H1 (cell line): ENCODE measurements around the gene TPPP3. TPM values are rescaled to one million over a fixed set of nuclear protein-coding genes. Genes with fewer than 3 reads are reported as not detected.

Experiments used
- CTCF ChIA-PET: fragments of 300-600 bp; sonication (Branson Sonifier 250); formaldehyde crosslinking; loops from one replicate; lab custom pipeline; 2021; ENCODE audit not compliant: partially characterized antibody; lab: Charles Lee
- POLR2A ChIA-PET: fragments of 300-600 bp; sonication (Branson Sonifier 250); formaldehyde crosslinking; loops from one replicate; lab custom pipeline; 2021; ENCODE audit warnings: inconsistent platforms; ENCODE audit not compliant: partially characterized antibody; lab: Charles Lee
- DNase-seq, 2 experiments: peaks; one replicate each; pipeline versions ENCODE4 v3.0.0 to v3.0.0-alpha.2; 2010 to 2022; ENCODE audit warnings: low spot score in 2 of 2, low read depth in 1 of 2, mixed read lengths in 1 of 2
- FAIRE-seq: peaks from 2 replicates; lab custom pipeline; 2011; peaks lifted over from hg19 to GRCh38; lab: Jason Lieb, UNC
- H2AFZ ChIP-seq: 2 replicates; pipeline ENCODE4 v1.8.1; 2012; ENCODE audit warnings: low read length, inconsistent platforms
- H2AK5ac ChIP-seq: 2 replicates; pipeline ENCODE4 v1.6.1; 2013; ENCODE audit warnings: low read depth, low read length
- H2BK120ac ChIP-seq: replicated peaks from 2 replicates; pipeline ENCODE3; 2013; ENCODE audit warnings: low read depth, low read length, inconsistent platforms
- H2BK12ac ChIP-seq: 2 replicates; pipeline ENCODE4 v1.6.1; 2013; ENCODE audit warnings: low read depth, low read length
- H2BK15ac ChIP-seq: 2 replicates; pipeline ENCODE4 v1.6.1; 2013; ENCODE audit warnings: low read length
- H2BK20ac ChIP-seq: 2 replicates; pipeline ENCODE4 v1.6.1; 2013; ENCODE audit warnings: low read length
- H2BK5ac ChIP-seq: 2 replicates; pipeline ENCODE4 v1.6.1; 2013; ENCODE audit warnings: low read depth, low read length
- H3K14ac ChIP-seq: 2 replicates; pipeline ENCODE4 v1.6.1; 2013; ENCODE audit warnings: inconsistent platforms; ENCODE audit not compliant: insufficient read length
- H3K18ac ChIP-seq: 2 replicates; pipeline ENCODE4 v1.6.1; 2013; ENCODE audit warnings: low read length; ENCODE audit errors: extremely low read depth
- H3K23ac ChIP-seq: 2 replicates; pipeline ENCODE4 v1.6.1; 2013; ENCODE audit warnings: inconsistent platforms; ENCODE audit not compliant: insufficient read length
- H3K23me2 ChIP-seq: 2 replicates; pipeline ENCODE4 v1.6.1; 2013; ENCODE audit warnings: low read depth, low read length
- H3K27ac ChIP-seq: 2 replicates; pipeline ENCODE4 v1.6.1; 2011; ENCODE audit warnings: low read depth, low read length, inconsistent platforms
- H3K27me3 ChIP-seq, 4 experiments: replicated peaks in 1 of 4; 1 replicate in 1 of 4; 2 replicates in 3 of 4; pipeline versions ENCODE4 v1.6.1 to v1.8.1; 2011 to 2013; ENCODE audit warnings: low read length in 3 of 4, mild to moderate bottlenecking in 3 of 4, inconsistent platforms in 2 of 4, mixed read lengths in 2 of 4, moderate library complexity in 1 of 4; ENCODE audit not compliant: control insufficient read depth in 3 of 4, insufficient read depth in 3 of 4; ENCODE audit errors: extremely low read depth in 1 of 4
- H3K36me3 ChIP-seq, 4 experiments: 2 replicates each; pipeline versions ENCODE4 v1.6.1 to v1.8.1; 2011 to 2013; ENCODE audit warnings: mild to moderate bottlenecking in 4 of 4, low read length in 3 of 4, moderate library complexity in 2 of 4, control low read depth in 1 of 4, inconsistent platforms in 1 of 4; ENCODE audit not compliant: insufficient read depth in 4 of 4, control insufficient read depth in 2 of 4
- H3K4ac ChIP-seq: replicated peaks from 2 replicates; pipeline ENCODE3; 2013; ENCODE audit warnings: low read length, low read depth, mixed read lengths, inconsistent platforms; ENCODE audit not compliant: insufficient read length
- H3K4me1 ChIP-seq, 4 experiments: replicated peaks in 1 of 4; 1 replicate in 1 of 4; 2 replicates in 3 of 4; pipeline versions ENCODE4 v1.6.1 to v1.8.1; 2011 to 2013; ENCODE audit warnings: low read length in 3 of 4, inconsistent platforms in 2 of 4, mixed read lengths in 1 of 4; ENCODE audit not compliant: insufficient read depth in 4 of 4, control insufficient read depth in 3 of 4
- H3K4me2 ChIP-seq, 2 experiments: 2 replicates each; pipeline versions ENCODE4 v1.6.1 to v1.8.1; 2011 to 2013; ENCODE audit warnings: low read depth in 2 of 2, low read length in 2 of 2, control low read depth in 1 of 2, inconsistent platforms in 1 of 2, mild to moderate bottlenecking in 1 of 2; ENCODE audit not compliant: insufficient read depth in 1 of 2
- H3K4me3 ChIP-seq, 4 experiments: fragments of 200-600, 300-600 bp in 1 of 4; sonication (generic), shearing (Covaris generic), sonication (Bioruptor Twin) in 1 of 4; 2 replicates each; pipeline versions ENCODE4 v1.5.1 to v1.8.1; 2011 to 2016; ENCODE audit warnings: low read length in 4 of 4, low read depth in 3 of 4, control low read depth in 2 of 4, inconsistent platforms in 2 of 4, mild to moderate bottlenecking in 2 of 4, mixed read lengths in 1 of 4, moderate library complexity in 1 of 4; ENCODE audit not compliant: insufficient read depth in 2 of 4; ENCODE audit errors: extremely low read depth in 1 of 4
- H3K56ac ChIP-seq: replicated peaks from 2 replicates; pipeline ENCODE3; 2013; ENCODE audit warnings: low read depth, mild to moderate bottlenecking, mixed read lengths, low read length, inconsistent platforms; ENCODE audit not compliant: insufficient read length
- H3K79me1 ChIP-seq: 2 replicates; pipeline ENCODE4 v1.6.1; 2013; ENCODE audit warnings: low read depth, low read length, control low read depth
- H3K79me2 ChIP-seq, 2 experiments: 2 replicates each; pipeline versions ENCODE4 v1.6.1 to v1.8.1; 2012 to 2013; ENCODE audit warnings: low read length in 2 of 2, mild to moderate bottlenecking in 2 of 2, inconsistent platforms in 1 of 2; ENCODE audit not compliant: insufficient read depth in 2 of 2, control insufficient read depth in 1 of 2
- H3K9ac ChIP-seq, 4 experiments: replicated peaks in 1 of 4; 1 replicate in 1 of 4; 2 replicates in 3 of 4; pipeline versions ENCODE4 v1.6.1 to v1.8.1; 2011 to 2013; ENCODE audit warnings: low read depth in 3 of 4, low read length in 3 of 4, control low read depth in 2 of 4, mild to moderate bottlenecking in 2 of 4, moderate library complexity in 2 of 4, inconsistent platforms in 1 of 4; ENCODE audit errors: extremely low read depth in 1 of 4
- H3K9me3 ChIP-seq, 2 experiments: 2 replicates each; pipeline versions ENCODE4 v1.6.1 to v1.8.1; 2012 to 2013; ENCODE audit warnings: mild to moderate bottlenecking in 2 of 2, moderate library complexity in 2 of 2, control low read depth in 1 of 2, inconsistent platforms in 1 of 2, low read depth in 1 of 2, low read length in 1 of 2, mixed read lengths in 1 of 2; ENCODE audit not compliant: insufficient read depth in 2 of 2
- H4K20me1 ChIP-seq, 2 experiments: replicated peaks in 1 of 2; 2 replicates each; pipeline versions ENCODE3 to v1.8.1; 2011 to 2013; ENCODE audit warnings: inconsistent platforms in 2 of 2, low read length in 2 of 2, mild to moderate bottlenecking in 1 of 2; ENCODE audit not compliant: insufficient read depth in 2 of 2, control insufficient read depth in 1 of 2
- H4K5ac ChIP-seq: 2 replicates; pipeline ENCODE4 v1.6.1; 2013; ENCODE audit warnings: low read length, low read depth, mixed read lengths, inconsistent platforms; ENCODE audit not compliant: insufficient read length
- H4K8ac ChIP-seq: 2 replicates; pipeline ENCODE4 v1.8.0; 2013; ENCODE audit warnings: mild to moderate bottlenecking, moderate library complexity, low read length, inconsistent platforms; ENCODE audit not compliant: insufficient read depth; ENCODE audit errors: extremely low read depth
- H4K91ac ChIP-seq: replicated peaks from 2 replicates; pipeline ENCODE3; 2013; ENCODE audit warnings: low read length, mixed read lengths, inconsistent platforms; ENCODE audit not compliant: insufficient read length
- ASH2L ChIP-seq: fragments of 200-600, 300-600 bp; sonication (generic); IDR thresholded peaks from one replicate; pipeline ENCODE4 v1.7.1; 2017; ENCODE audit warnings: low read length
- CBX8 ChIP-seq: fragments of 300-800, 300-1000 bp; sonication (generic); IDR thresholded peaks from 2 replicates; pipeline ENCODE4 v1.7.1; 2016; ENCODE audit warnings: low read depth, low read length, borderline replicate concordance
- CHD1 ChIP-seq: IDR thresholded peaks from 2 replicates; pipeline ENCODE4 v1.6.1; 2012; ENCODE audit warnings: low read depth, low read length, improper control_type of control experiment
- CTBP2 ChIP-seq: IDR thresholded peaks from 2 replicates; pipeline ENCODE4 v1.7.0; 2011; ENCODE audit warnings: borderline replicate concordance, mild to moderate bottlenecking, moderate library complexity, mixed read lengths, low read length; ENCODE audit not compliant: insufficient read depth, insufficient read length
- HDAC6 ChIP-seq: IDR thresholded peaks from one replicate; pipeline ENCODE4 v1.7.1; 2012; ENCODE audit warnings: low read depth, mild to moderate bottlenecking, inconsistent platforms, low read length, moderate library complexity
- KDM4A ChIP-seq: IDR thresholded peaks from one replicate; pipeline ENCODE4 v1.7.1; 2012; ENCODE audit warnings: low read depth, mild to moderate bottlenecking, moderate library complexity, low read length, inconsistent platforms; ENCODE audit not compliant: severe bottlenecking
- PHF8 ChIP-seq: fragments of 200-600 bp; sonication (generic); conservative IDR thresholded peaks from 2 replicates; pipeline ENCODE4 v1.7.1; 2012; ENCODE audit warnings: low read depth, mild to moderate bottlenecking, inconsistent platforms, low read length, moderate library complexity
- RNF2 ChIP-seq: fragments of 200-900, 300-1000 bp; sonication (generic); IDR thresholded peaks from 2 replicates; pipeline ENCODE4 v1.7.1; 2016; ENCODE audit warnings: borderline replicate concordance, low read depth, mild to moderate bottlenecking, antibody characterized with exemption, low read length; ENCODE audit not compliant: poor library complexity, severe bottlenecking; ENCODE audit errors: missing control alignments
- SP1 ChIP-seq: IDR thresholded peaks from 2 replicates; pipeline ENCODE4 v1.6.1; 2011; ENCODE audit warnings: low read depth, low read length
- WGBS, 2 experiments: shearing (Covaris generic) in 1 of 2; methylation state at CpG; one replicate each; pipeline versions ENCODE4 v1.1.6 to v1.1.7; 2013 to 2015; ENCODE audit warnings: low lambda C conversion rate in 2 of 2, mixed read lengths in 2 of 2, inconsistent platforms in 1 of 2, low coverage in 1 of 2, missing lambda C conversion rate in 1 of 2; ENCODE audit not compliant: insufficient replicate concordance in 2 of 2, insufficient coverage in 1 of 2, insufficient read length in 1 of 2; ENCODE audit errors: extremely low coverage in 1 of 2, missing lambda C conversion rate in 1 of 2; 5-methylcytosine and 5-hydroxymethylcytosine counted together
- polyA plus RNA-seq, 7 experiments: library from polyadenylated mRNA; depleted of rRNA in 3 of 7; stranded (reverse) in 5 of 7; unstranded in 2 of 7; fragments of >200 nt in 5 of 7; fragments of 200-250 nt in 2 of 7; gene quantifications; 1 replicate in 5 of 7; 2 replicates in 1 of 7; 4 replicates in 1 of 7; pipeline versions ENCODE4 v1.2.1 to v1.2.3, GENCODE V29; 2011 to 2013; ENCODE audit warnings: missing spikeins in 2 of 7, mixed read lengths in 2 of 7
- total RNA-seq: library from RNA; stranded (reverse); fragmentation: NEBNext Ultra II Directional; extraction: Animal tissue kit (Norgen Biotek cat#: 25700); gene quantifications from 2 replicates; pipeline ENCODE4 v1.2.1, GENCODE V29; 2021
- TF ChIP-seq, protein P1 (sequence below): IDR thresholded peaks from 2 replicates; pipeline ENCODE4 v1.6.1; 2012; ENCODE audit warnings: inconsistent platforms

TPPP3 gene
- total and polyA plus RNA-seq, 2 of the 8 experiments (the other 6 are each of a cell fraction or from before 2014, with no cell fraction given): 0.77 to 1.0 TPM

GRCh38 chr16:67391424-67392300 is 1.6 kb downstream of the TPPP3 start:
- H3K9me3 ChIP-seq: no peaks in the 10 kb centered on the region
- H3K27ac ChIP-seq: no peak overlapping the region
- no peak overlapping the region for H3K18ac ChIP-seq
- H3K36me3 ChIP-seq: no peaks in the 10 kb centered on the region
- FAIRE-seq: no peak
- H3K23me2 ChIP-seq: no peaks in the 10 kb centered on the region; the same call in 1 of the 2 replicates
- H3K4me1 ChIP-seq: peaks cover 0 to 34% (median 24%) of the 10 kb centered on the region in 4 experiments; a peak in 6 of 7 replicates
- ChIA-PET CTCF (interaction anchor here (1.1 to 32.4 kb wide), 12 partner anchors 7 to 430 kb away, joined by 3 to 476 read pairs (median 6); partner anchors contain the start of genes CES3 and ZDHHC1), POLR2A (interaction anchor here (1.2 kb wide), 1 partner anchor 39 kb away, joined by 3 read pairs; the partner anchor contains the start of gene HSD11B2)
- no peak overlapping the region for H3K14ac ChIP-seq
- no peak overlapping the region for H2AFZ ChIP-seq
- H2BK15ac ChIP-seq: 0 out of 2 replicates have a peak overlapping the region, but pooled peaks have one; percentile 29
- DNase-seq: no peak
- no peak overlapping the region for H2BK5ac ChIP-seq
- no peak overlapping the region for H4K5ac ChIP-seq
- no peak overlapping the region for H3K9ac ChIP-seq
- peaks cover 24 to 48% (median 41%) of the 10 kb centered on the region in 4 experiments for H3K27me3 ChIP-seq
- no peak overlapping the region for H3K4me3 ChIP-seq
- H4K91ac ChIP-seq: no peak overlapping the region
- no peak overlapping the region; the same call in 1 of the 2 replicates for H2AK5ac ChIP-seq
- no peaks in the 10 kb centered on the region for H3K79me2 ChIP-seq
- no peaks in the 10 kb centered on the region for H3K79me1 ChIP-seq
- H2BK12ac ChIP-seq: 0 out of 2 replicates have a peak overlapping the region, but pooled peaks have one; percentile 50
- 83% methylated on average over 15 of the region's 15 CpGs; no CpG with 5 or more reads in 1 of the 2 experiments for WGBS, 2 experiments
- no peak overlapping the region for H3K4me2 ChIP-seq
- no peak overlapping the region for H2BK20ac ChIP-seq
- peaks cover 6 to 9% of the 10 kb centered on the region in 2 experiments for H4K20me1 ChIP-seq
- H3K23ac ChIP-seq: no peak overlapping the region
- H3K56ac ChIP-seq: no peak overlapping the region
- no peak overlapping the region for H4K8ac ChIP-seq
- no peak overlapping the region for H2BK120ac ChIP-seq
- no peak overlapping the region for H3K4ac ChIP-seq
- no peak for TF ChIP-seq HDAC6
- TF ChIP-seq CHD1: no peak
- no peak for TF ChIP-seq CBX8
- TF ChIP-seq RNF2: no peak
- TF ChIP-seq, protein P1, sequence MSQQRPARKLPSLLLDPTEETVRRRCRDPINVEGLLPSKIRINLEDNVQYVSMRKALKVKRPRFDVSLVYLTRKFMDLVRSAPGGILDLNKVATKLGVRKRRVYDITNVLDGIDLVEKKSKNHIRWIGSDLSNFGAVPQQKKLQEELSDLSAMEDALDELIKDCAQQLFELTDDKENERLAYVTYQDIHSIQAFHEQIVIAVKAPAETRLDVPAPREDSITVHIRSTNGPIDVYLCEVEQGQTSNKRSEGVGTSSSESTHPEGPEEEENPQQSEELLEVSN: no peak
- TF ChIP-seq SP1: no peak
- TF ChIP-seq ASH2L: no peak
- no peak for TF ChIP-seq KDM4A
- no peak for TF ChIP-seq PHF8
- no peak for TF ChIP-seq CTBP2
